Right lobe of liver (tissue), 6 donors: ENCODE data around the gene SPTBN1. TPM values are rescaled to one million over a fixed set of nuclear protein-coding genes. Genes with fewer than 3 reads are reported as not detected.

Source experiments
- ATAC-seq, 4 donors: fragments of 200-7000 bp; cut with Tn5 transposase; one replicate each; pipeline ENCODE4 v1.9.1; 2020; ENCODE audit warnings: mild to moderate bottlenecking in 4 of 4, moderate library complexity in 4 of 4
- DNase-seq, 3 donors: peaks; one replicate each; pipeline ENCODE4 v3.0.0-alpha.2; 2020
- H3K27ac ChIP-seq, 3 donors: fragments of 200-600 bp; one replicate each; pipeline ENCODE4 v1.8.0; 2022
- H3K27me3 ChIP-seq, 2 donors: fragments of 200-600 bp; one replicate each; pipeline ENCODE4 v1.8.0; 2022
- H3K36me3 ChIP-seq, 4 donors: fragments of 200-600 bp; sonication (generic) in 1 of 4; one replicate each; pipeline versions ENCODE4 v1.5.1 to v1.8.0; 2017 to 2022; ENCODE audit warnings: control low read depth in 1 of 4
- H3K4me1 ChIP-seq, 4 donors: fragments of 200-600 bp; sonication (generic) in 1 of 4; one replicate each; pipeline versions ENCODE4 v1.5.1 to v1.8.0; 2017 to 2022; ENCODE audit warnings: control low read depth in 1 of 4
- H3K4me3 ChIP-seq, 3 donors: fragments of 200-600 bp; one replicate each; pipeline ENCODE4 v1.8.0; 2022
- H3K9me3 ChIP-seq, 4 donors: fragments of 200-600 bp; sonication (generic) in 1 of 4; one replicate each; pipeline versions ENCODE4 v1.5.1 to v1.8.0; 2017 to 2022; ENCODE audit warnings: control low read depth in 1 of 4
- POLR2A ChIP-seq: fragments of 450-650 bp; IDR thresholded peaks from one replicate; pipeline ENCODE4 v1.6.1; 2017; ENCODE audit warnings: antibody characterized with exemption, mild to moderate bottlenecking
- WGBS: methylation state at CpG from one replicate; pipeline ENCODE4 v1.1.6; 2018; ENCODE audit warnings: low coverage, low lambda C conversion rate; ENCODE audit not compliant: insufficient coverage; ENCODE audit errors: missing lambda C conversion rate; 5-methylcytosine and 5-hydroxymethylcytosine counted together
- intact Hi-C, 2 donors: fragments of 100-400 bp; cut with DNase I; formaldehyde crosslinking; loops; one replicate each; pipeline versions ENCODE4 v1.11.2 to v1.14.1; 2022
- total RNA-seq, 6 experiments: library from RNA; depleted of rRNA in 2 of 6; stranded (reverse); fragments of >200 nt in 2 of 6; fragmentation: NEBNext Ultra II Directional in 3 of 6; extraction: Animal tissue kit (Norgen Biotek cat#: 25700) in 3 of 6; gene quantifications; one replicate each; pipeline versions ENCODE4 v1.1.0 to v1.2.4, GENCODE V29; 2016 to 2023
- TF ChIP-seq, protein P1 (sequence below), 4 donors: fragments of 200-600 bp in 3 of 4; fragments of 450-650 bp in 1 of 4; IDR thresholded peaks; one replicate each; pipeline versions ENCODE4 v1.5.1 to v1.8.0; 2016 to 2022; ENCODE audit warnings: antibody characterized with exemption in 4 of 4, mild to moderate bottlenecking in 2 of 4
- donor health status: DM: no; HTN: yes; CAD: no.
- donor health status: DM: no; HTN: no; CAD: no.
- donor health status: DM: no; HTN: no; CAD: no.
- donor health status: DM: no; HTN: yes; CAD: no.
- donor health status: DM: no; HTN: yes; CAD: no.

Gene SPTBN1
- total RNA-seq, 6 experiments from 2014 or later = 107 to 315 (median 227) TPM

DNA sequence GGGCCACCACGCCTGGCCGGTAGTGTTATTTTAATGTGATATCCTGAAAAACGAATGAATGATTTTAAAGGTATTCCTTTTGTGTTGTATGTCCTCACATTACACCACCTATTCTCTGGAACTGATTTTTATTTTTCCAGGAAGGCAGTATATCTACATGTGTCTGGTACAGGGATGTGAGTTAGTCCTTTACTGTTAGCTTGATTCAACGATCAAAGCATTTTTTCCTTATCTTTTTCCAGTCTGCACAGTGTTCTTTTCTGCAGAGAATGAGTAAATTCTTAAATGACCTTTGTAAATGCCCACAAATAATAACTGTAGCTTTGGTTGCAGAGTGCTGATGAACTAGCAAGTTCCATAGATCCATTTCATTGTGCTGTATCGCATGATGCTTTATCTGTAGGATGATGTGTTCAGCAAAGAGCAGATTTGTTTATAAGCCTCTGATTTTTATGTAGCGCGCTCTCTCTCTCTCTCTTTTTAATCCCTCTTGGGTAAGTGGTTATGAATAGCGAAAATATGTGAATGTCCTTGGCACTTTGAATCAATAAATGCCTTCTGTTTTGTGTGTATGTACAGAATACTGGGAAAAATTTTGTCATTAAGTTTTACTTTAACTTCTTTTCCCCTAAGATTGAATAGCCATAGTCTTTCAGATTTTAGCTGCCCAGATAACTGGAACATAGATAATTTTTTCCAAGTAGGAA is 184.9 kb downstream of the SPTBN1 start:
- Histone ChIP-seq H3K9me3 (no peaks in the 10 kb centered on the region), H3K36me3 (peaks cover 2 to 47% (median 34%) of the 10 kb centered on the region in 4 donors), H3K4me1 (peaks cover 0 to 39% (median 10%) of the 10 kb centered on the region in 4 donors), H3K27me3 (no peaks in the 10 kb centered on the region), H3K4me3 (no peak overlapping the region), H3K27ac (peak overlapping the region; percentile 5 to 74 (median 24))
- 52% methylated on average over 8 of the region's 8 CpGs for WGBS
- intact Hi-C loops = no loop called here
- peak in 2 of 4 donors; percentile 2 to 12 for ATAC-seq
- TF ChIP-seq, protein P1, sequence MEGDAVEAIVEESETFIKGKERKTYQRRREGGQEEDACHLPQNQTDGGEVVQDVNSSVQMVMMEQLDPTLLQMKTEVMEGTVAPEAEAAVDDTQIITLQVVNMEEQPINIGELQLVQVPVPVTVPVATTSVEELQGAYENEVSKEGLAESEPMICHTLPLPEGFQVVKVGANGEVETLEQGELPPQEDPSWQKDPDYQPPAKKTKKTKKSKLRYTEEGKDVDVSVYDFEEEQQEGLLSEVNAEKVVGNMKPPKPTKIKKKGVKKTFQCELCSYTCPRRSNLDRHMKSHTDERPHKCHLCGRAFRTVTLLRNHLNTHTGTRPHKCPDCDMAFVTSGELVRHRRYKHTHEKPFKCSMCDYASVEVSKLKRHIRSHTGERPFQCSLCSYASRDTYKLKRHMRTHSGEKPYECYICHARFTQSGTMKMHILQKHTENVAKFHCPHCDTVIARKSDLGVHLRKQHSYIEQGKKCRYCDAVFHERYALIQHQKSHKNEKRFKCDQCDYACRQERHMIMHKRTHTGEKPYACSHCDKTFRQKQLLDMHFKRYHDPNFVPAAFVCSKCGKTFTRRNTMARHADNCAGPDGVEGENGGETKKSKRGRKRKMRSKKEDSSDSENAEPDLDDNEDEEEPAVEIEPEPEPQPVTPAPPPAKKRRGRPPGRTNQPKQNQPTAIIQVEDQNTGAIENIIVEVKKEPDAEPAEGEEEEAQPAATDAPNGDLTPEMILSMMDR (IDR thresholded peaks at IDR 0.05) = no peak
- no peak for TF ChIP-seq POLR2A
- no peak for DNase-seq

DNA sequence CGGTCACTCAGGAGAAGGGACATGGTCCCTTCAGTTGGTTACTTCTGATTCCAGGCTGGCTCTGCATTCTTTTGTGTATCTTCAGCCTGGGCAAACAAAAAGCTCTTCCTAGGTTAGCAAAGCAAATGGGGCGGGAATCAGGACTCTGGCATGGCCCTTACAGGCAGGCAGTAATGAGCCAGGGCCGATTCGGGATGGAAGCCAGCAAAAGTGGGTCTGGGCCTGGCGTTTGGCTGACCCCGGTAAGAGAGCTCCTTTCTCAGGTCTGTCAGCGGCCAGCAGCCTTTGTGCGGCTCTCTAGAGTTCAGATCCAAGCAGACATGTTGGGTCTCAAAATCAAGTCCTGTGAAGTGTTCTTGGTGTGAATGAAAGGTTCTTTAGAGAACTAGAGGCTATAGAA is 185.9 kb downstream of the SPTBN1 start:
- Histone ChIP-seq H3K9me3 (no peaks in the 10 kb centered on the region), H3K27me3 (no peaks in the 10 kb centered on the region), H3K4me1 (peaks cover 0 to 29% (median 10%) of the 10 kb centered on the region in 4 donors), H3K4me3 (no peak overlapping the region), H3K27ac (peak overlapping the region in 2 of 3 donors; percentile 24 to 74), H3K36me3 (peaks cover 4 to 57% (median 40%) of the 10 kb centered on the region in 4 donors)
- ATAC-seq (peak; percentile 54 to 94 (median 91)), DNase-seq (peak in 2 of 3 donors; percentile 89 to 94)
- 33% methylated on average over 8 of the region's 8 CpGs for WGBS
- intact Hi-C loops = no loop called here
- TF ChIP-seq, protein P1 (IDR thresholded peaks at IDR 0.05) = no peak
- no peak for TF ChIP-seq POLR2A

DNA sequence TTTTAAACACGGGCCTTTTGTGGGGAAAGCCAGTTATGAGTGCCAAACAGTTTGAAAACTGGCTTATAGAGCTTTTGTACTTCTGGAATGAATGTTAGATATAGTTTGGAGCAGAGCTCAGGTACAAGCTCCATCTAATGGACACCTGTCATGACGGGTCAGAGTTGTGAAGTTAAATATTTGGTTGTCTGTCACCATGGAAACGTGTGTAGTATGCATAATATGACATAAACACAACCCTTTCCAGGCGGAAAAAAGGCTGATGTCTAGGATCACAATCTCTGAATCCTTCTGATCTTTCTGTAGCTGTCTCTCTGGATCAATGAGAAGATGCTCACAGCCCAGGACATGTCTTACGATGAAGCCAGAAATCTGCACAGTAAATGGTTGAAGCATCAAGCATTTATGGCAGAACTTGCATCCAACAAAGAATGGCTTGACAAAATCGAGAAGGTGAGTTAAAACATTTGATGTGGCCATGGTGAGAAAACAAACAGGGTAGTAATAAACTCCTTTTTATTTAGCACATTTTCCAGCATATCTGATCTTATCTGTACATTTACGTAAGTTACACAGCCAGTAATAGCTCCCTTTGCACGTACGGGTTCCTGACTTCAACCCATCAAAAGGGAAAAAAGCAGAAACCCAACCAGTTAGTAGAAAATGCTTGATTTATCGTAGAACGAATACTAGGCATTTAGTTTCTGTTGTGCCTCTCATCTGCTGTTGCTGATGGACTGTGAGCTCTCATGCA is 186.7 kb downstream of the SPTBN1 start:
- ATAC-seq (no peak), DNase-seq (no peak)
- Histone ChIP-seq H3K9me3 (no peaks in the 10 kb centered on the region), H3K36me3 (peaks cover 6 to 63% (median 44%) of the 10 kb centered on the region in 4 donors), H3K4me3 (no peak overlapping the region), H3K4me1 (peaks cover 0 to 29% (median 10%) of the 10 kb centered on the region in 4 donors), H3K27ac (peak overlapping the region in 1 of 3 donors; percentile 74), H3K27me3 (no peaks in the 10 kb centered on the region)
- TF ChIP-seq, protein P1 (IDR thresholded peaks at IDR 0.05) = no peak
- no peak for TF ChIP-seq POLR2A
- intact Hi-C loops = no loop called here
- WGBS = 72% methylated on average over 11 of the region's 11 CpGs

DNA sequence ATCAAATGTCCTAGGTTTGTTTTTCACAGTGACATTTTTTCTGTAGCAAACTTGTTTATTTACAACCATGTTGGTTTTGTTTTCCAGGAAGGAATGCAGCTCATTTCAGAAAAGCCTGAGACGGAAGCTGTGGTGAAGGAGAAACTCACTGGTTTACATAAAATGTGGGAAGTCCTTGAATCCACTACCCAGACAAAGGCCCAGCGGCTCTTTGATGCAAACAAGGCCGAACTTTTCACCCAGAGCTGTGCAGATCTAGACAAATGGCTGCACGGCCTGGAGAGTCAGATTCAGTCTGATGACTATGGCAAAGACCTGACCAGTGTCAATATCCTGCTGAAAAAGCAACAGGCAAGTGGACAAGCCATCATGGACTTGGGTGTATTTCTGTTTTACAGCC is 188.1 kb downstream of the SPTBN1 start:
- no peak for ATAC-seq
- peaks cover 11 to 63% (median 44%) of the 10 kb centered on the region in 4 donors for H3K36me3 ChIP-seq
- H3K9me3 ChIP-seq = no peaks in the 10 kb centered on the region
- no peak overlapping the region for H3K4me3 ChIP-seq
- WGBS = 39% methylated on average over 4 of the region's 4 CpGs
- H3K4me1 ChIP-seq = peaks cover 0 to 29% (median 10%) of the 10 kb centered on the region in 4 donors
- DNase-seq = no peak
- TF ChIP-seq, protein P1 (IDR thresholded peaks at IDR 0.05) = no peak
- no peak for TF ChIP-seq POLR2A
- no peak overlapping the region for H3K27ac ChIP-seq
- no peaks in the 10 kb centered on the region for H3K27me3 ChIP-seq
- intact Hi-C loops = no loop called here
